ENCODE results near the gene ZNF66. TPM values are rescaled to one million over a fixed set of nuclear protein-coding genes. Genes with fewer than 3 reads are reported as not detected.
"Not testable (repeated sequence)": the region's sequence is repeated elsewhere in the genome, so short reads cannot be mapped to it uniquely, and the experiment has no call there.

The ZNF66 gene
- total and polyA plus RNA-seq, 2 of the 4 experiments (the other 2 are of a cell fraction): 0.75 to 2.0 TPM

DNA sequence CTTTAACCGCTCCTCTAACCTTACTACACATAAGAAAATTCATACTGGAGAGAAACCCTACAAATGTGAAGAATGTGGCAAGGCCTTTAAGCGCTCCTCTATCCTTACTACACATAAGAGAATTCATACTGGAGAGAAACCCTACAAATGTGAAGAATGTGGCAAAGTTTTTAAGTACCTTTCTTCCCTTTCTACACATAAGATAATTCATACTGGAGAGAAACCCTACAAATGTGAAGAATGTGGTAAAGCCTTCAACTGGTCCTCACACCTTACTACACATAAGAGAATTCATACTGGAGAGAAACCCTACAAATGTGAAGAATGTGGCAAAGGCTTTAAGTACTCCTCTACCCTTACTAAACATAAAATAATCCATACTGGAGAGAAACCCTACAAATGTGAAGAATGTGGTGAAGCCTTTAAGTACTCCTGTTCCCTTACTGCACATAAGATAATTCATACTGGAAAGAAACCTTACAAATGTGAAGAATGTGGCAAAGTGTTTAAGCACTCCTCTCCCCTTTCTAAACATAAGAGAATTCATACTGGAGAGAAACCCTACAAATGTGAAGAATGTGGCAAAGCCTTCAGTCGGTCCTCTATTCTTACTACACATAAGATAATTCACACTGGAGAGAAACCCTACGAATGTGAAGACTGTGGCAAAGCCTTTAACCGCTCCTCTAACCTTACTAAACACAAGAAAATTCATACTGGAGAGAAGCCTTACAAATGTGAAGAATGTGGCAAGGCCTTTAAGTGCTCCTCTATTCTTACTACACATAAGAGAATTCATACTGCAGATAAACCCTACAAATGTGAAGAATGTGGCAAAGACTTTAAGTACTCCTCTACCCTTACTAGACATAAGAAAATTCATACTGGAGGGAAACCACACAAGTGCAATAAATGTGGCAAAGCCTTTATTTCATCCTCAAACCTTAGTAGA, 30.5 kb downstream of the ZNF66 start:
- H2AK5ac ChIP-seq (ENCODE audit: low read depth, low read length); H3K27ac ChIP-seq (ENCODE audit: insufficient read depth, low read length); H2AK9ac ChIP-seq (replicated peaks; ENCODE audit: low read depth, low read length, poor library complexity); H3K27me3 ChIP-seq (ENCODE audit: control insufficient read depth, insufficient read depth, low read length); H3K4me2 ChIP-seq (ENCODE audit: low read depth, low read length); CTCF ChIA-PET; H3K4me3 ChIP-seq (ENCODE audit: insufficient read depth, low read depth, low read length); H2BK120ac ChIP-seq (ENCODE audit: low read depth, low read length); POLR2A ChIA-PET (ENCODE audit: unreplicated experiment); ATAC-seq (ENCODE audit: low read depth); H2AFZ ChIP-seq (replicated peaks; ENCODE audit: low read length, poor library complexity); DNase-seq; H3K18ac ChIP-seq (ENCODE audit: low read depth, low read length); H4K20me1 ChIP-seq (ENCODE audit: insufficient read depth, low read length); H2BK20ac ChIP-seq (ENCODE audit: low read depth, low read length); H3K14ac ChIP-seq (replicated peaks; ENCODE audit: low read depth, low read length); H3K9me1 ChIP-seq (ENCODE audit: insufficient read depth, low read length); H2BK5ac ChIP-seq (ENCODE audit: low read depth, low read length, poor library complexity, severe bottlenecking); in situ Hi-C loops (cut with MboI; ENCODE audit: low sequenced_read_pairs); dilution Hi-C loops (cut with HindIII; ENCODE audit: low sequenced_read_pairs, unreplicated experiment); H3K9ac ChIP-seq (ENCODE audit: low read depth, low read length); H3K23ac ChIP-seq (ENCODE audit: low read depth, low read length); H3K36me3 ChIP-seq (ENCODE audit: control insufficient read depth, insufficient read depth, low read length); intact Hi-C loops (cut with micrococcal nuclease); H4K91ac ChIP-seq (ENCODE audit: insufficient read depth, low read depth, low read length); H2BK15ac ChIP-seq (ENCODE audit: low read depth, low read length); H3K4ac ChIP-seq (ENCODE audit: low read depth, low read length); H3K56ac ChIP-seq (ENCODE audit: extremely low read depth, insufficient read depth, low read length); H4K8ac ChIP-seq (ENCODE audit: low read depth in 2 of 2, low read length in 2 of 2); H3K79me1 ChIP-seq (ENCODE audit: low read depth in 1 of 2, low read length in 2 of 2); H3K4me1 ChIP-seq (ENCODE audit: control insufficient read depth, insufficient read depth, low read length); BruUV-seq (replicated peaks); H4K5ac ChIP-seq (ENCODE audit: low read depth, low read length): not testable (repeated sequence)
- no CpG with 5 or more reads among the region's 5 CpGs for WGBS, 2 experiments (ENCODE audit: extremely low coverage in 2 of 2, insufficient read length in 1 of 2)
- peaks cover 29% of the 10 kb centered on the region for H3K9me3 ChIP-seq (ENCODE audit: control insufficient read depth, insufficient read depth, low read length)

Data from IMR-90 (cell line).